ENCODE data around the gene NAP1L1.
"Not testable (repeated sequence)": the region's sequence is repeated elsewhere in the genome, so short reads cannot be mapped to it uniquely, and the experiment has no call there.

NAP1L1 gene

DNA sequence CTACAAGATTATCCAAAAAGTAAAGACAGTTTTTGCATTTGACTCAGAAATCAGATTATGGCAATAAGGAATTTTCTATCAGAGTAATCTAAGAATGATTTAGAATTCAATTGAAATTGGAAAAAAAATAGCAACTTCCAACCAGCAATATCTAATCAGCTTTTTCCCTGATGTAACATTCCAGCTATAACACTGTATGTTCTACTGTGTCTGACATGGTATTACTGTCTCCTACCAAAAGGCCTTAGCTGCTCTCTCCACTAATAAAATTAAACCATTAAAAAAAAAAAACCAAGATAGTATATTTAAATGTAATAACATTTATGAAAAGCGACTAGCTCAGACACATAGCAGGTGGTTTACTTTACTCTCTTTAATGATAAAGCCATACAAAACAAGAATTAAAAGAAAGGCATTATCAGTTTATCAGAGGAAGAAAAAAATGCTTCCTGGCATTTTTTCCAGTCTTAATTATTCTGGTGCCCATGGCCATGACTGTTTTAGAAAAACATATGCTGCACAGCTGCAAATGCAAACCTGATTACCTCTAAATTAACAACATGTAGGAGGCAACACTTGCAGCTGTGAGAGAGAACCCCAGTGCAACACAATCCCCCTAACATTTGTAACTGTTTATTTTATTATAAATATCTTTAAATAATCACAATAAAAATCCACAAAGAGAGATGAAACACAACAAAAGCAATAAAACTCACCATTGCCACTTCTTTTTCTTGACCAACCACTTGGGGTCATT lies 81.7 kb downstream of the NAP1L1 start:
- no peaks in the 10 kb centered on the region for H3K79me2 ChIP-seq (ENCODE audit: control insufficient read depth, insufficient read depth, low read length, unreplicated experiment)
- no peak overlapping the region for H3K4me3 ChIP-seq (ENCODE audit: low read depth, low read length)
- H2AFZ ChIP-seq (ENCODE audit: low read length, unreplicated experiment) = no peak overlapping the region
- peaks cover 18% of the 10 kb centered on the region for H3K4me1 ChIP-seq (ENCODE audit: control insufficient read depth, insufficient read depth, low read length, unreplicated experiment)
- H3K36me3 ChIP-seq (ENCODE audit: insufficient read depth, low read length) = no peaks in the 10 kb centered on the region
- H3K27ac ChIP-seq (ENCODE audit: low read depth, low read length) = no peak overlapping the region
- H3K27me3 ChIP-seq (ENCODE audit: insufficient read depth, low read length) = no peaks in the 10 kb centered on the region

DNA sequence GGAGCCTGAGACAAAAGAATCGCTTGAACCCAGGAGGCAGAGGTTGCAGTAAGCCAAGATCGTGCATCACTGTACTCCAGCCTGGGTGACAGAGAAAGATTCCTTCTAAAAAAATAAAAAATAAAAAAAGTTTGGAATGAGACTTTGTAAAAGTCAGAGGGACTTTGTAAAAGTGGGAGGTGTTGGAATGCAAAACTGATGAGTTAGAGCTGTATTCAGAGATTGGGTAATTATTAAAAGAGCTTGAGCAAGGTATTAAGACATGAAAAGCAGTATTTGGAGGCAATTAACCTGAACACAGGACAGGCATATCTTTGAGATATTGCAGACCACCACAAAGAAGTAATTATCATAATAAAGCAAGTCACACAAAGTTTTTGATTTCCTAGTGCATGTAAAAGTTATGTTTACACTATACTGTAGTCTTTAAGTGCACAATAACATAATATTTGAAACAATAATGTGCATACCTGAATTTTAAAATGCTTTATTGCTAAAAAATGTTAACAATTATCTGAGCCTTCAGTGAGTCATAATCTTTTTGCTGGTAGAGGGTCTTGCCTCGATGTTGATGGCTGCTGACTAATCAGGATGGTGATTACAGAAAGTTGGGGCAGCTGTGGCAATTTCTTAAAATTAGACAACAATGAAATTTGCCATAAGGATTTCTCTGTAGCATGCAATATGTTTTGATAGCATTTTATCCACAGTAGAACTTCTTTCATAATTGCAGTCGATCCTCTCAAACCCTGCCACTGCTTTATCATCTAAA lies 86.0 kb downstream of the NAP1L1 start:
- Histone ChIP-seq H3K79me2 (ENCODE audit: control insufficient read depth, insufficient read depth, low read length, unreplicated experiment) (no peaks in the 10 kb centered on the region), H3K4me1 (ENCODE audit: control insufficient read depth, insufficient read depth, low read length, unreplicated experiment) (peaks cover 29% of the 10 kb centered on the region), H3K4me3 (ENCODE audit: low read depth, low read length) (no peak overlapping the region), H3K27ac (ENCODE audit: low read depth, low read length) (peak overlapping the region; percentile 41; the same call in 1 of the 2 replicates), H3K27me3 (ENCODE audit: insufficient read depth, low read length) (no peaks in the 10 kb centered on the region), H3K36me3 (ENCODE audit: insufficient read depth, low read length) (no peaks in the 10 kb centered on the region), H2AFZ (ENCODE audit: low read length, unreplicated experiment) (no peak overlapping the region)

DNA sequence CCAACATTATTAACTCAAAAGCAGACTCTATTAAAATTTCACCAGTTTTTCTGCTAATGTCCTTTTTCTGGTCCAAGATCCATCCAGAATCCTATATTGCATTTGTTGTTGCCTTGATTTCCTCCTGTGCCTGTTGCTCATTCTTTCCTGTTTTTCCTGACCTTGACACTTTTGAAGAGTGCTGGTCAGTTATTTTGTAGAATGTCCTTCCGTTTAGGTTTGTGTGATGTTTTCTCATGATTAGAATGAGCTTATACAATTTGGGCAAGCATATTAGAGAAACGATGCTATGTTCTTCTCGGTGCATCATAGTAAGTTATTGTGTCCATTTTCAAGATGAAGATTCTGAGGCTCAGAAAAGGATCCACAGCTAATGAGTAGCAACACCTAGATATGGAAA lies 86.8 kb downstream of the NAP1L1 start:
- Histone ChIP-seq H3K36me3 (ENCODE audit: insufficient read depth, low read length) (no peaks in the 10 kb centered on the region), H2AFZ (ENCODE audit: low read length, unreplicated experiment) (no peak overlapping the region), H3K27ac (ENCODE audit: low read depth, low read length) (no peak overlapping the region), H3K4me1 (ENCODE audit: control insufficient read depth, insufficient read depth, low read length, unreplicated experiment) (peaks cover 29% of the 10 kb centered on the region), H3K4me3 (ENCODE audit: low read depth, low read length) (no peak overlapping the region), H3K27me3 (ENCODE audit: insufficient read depth, low read length) (no peaks in the 10 kb centered on the region), H3K79me2 (ENCODE audit: control insufficient read depth, insufficient read depth, low read length, unreplicated experiment) (no peaks in the 10 kb centered on the region)

DNA sequence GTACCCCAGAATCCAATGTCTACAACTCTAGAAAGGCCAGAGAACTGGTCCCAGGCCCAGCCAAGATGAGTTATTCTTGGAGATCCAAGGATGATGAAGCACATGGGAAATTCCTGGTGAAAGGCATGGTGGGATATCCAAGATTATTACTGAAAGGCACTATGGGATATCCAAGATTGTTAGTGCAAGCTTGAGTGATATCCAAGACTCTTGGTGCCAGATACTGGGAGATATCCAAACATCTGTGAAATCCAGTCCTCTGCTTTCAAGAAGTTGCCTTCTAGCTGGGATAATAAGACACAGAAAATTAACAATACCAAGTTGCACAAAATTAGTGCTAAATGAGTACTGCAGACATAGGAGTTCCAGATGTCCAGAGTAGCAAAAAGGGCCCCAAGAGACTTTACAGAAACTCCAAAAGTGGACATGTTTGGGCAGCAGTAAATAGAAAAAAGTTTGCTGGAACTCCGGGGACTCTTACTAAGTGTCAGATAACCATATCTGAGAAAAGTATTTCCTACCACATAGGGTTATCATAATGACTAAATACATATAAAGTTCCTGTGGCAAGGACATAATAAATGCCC lies 87.5 kb downstream of the NAP1L1 start:
- Histone ChIP-seq H3K27ac (ENCODE audit: low read depth, low read length) (no peak overlapping the region), H3K79me2 (ENCODE audit: control insufficient read depth, insufficient read depth, low read length, unreplicated experiment) (no peaks in the 10 kb centered on the region), H2AFZ (ENCODE audit: low read length, unreplicated experiment) (peak overlapping the region; percentile 78), H3K36me3 (ENCODE audit: insufficient read depth, low read length) (no peaks in the 10 kb centered on the region), H3K27me3 (ENCODE audit: insufficient read depth, low read length) (no peaks in the 10 kb centered on the region), H3K4me1 (ENCODE audit: control insufficient read depth, insufficient read depth, low read length, unreplicated experiment) (peaks cover 29% of the 10 kb centered on the region), H3K4me3 (ENCODE audit: low read depth, low read length) (no peak overlapping the region)

DNA sequence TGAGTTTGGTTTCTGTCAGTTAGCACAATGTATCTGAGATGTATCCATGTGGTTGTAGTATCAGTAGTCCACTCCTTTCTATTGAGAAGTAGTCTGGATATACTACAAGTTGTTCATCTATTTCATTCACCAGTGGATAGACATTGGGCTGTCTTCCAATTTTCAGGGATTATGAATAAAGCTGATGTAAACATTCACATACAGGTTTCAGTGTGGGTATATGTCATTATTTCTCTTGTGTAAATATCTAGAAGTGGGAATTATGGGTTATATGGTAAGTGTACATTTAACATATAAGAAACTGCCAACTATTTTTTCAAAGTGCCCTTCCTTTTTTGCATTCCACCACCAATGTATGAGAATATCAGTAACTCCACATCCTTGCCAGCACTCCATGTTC lies 88.8 kb downstream of the NAP1L1 start:
- H3K4me3 ChIP-seq (ENCODE audit: low read depth, low read length) = no peak overlapping the region
- no peaks in the 10 kb centered on the region for H3K79me2 ChIP-seq (ENCODE audit: control insufficient read depth, insufficient read depth, low read length, unreplicated experiment)
- peaks cover 29% of the 10 kb centered on the region for H3K4me1 ChIP-seq (ENCODE audit: control insufficient read depth, insufficient read depth, low read length, unreplicated experiment)
- no peaks in the 10 kb centered on the region for H3K27me3 ChIP-seq (ENCODE audit: insufficient read depth, low read length)
- no peak overlapping the region for H2AFZ ChIP-seq (ENCODE audit: low read length, unreplicated experiment)
- H3K27ac ChIP-seq (ENCODE audit: low read depth, low read length) = no peak overlapping the region
- no peaks in the 10 kb centered on the region for H3K36me3 ChIP-seq (ENCODE audit: insufficient read depth, low read length)

DNA sequence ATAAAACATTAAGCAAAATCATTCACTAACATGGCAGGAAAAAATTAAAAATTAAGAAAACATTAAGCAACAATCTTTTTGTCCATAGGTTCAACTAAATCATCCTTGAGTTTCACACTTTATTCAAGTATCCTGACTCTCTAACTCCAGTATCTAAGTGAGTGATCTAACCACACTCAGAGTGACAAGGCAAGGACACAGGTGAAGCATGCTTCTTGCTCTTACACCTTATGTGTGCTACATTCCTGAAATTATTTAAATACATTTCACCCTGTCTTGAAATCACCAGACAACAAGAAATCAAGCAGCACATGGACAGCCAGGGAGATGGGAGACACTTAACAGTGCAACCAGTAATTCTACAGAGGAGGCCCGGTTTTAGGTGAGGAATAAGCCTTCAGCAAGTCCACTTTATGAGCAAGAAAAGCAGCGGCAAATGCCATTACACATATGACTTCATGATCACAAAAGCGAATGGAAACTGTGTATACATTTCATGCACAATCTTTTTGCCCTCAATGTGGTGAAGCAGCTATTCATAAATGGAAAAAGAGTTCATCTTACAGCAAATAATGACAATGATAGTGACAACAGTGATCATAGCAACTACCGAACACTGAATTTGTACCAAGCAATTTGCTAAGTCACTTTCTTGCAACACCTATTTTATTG lies 90.3 kb downstream of the NAP1L1 start:
- Histone ChIP-seq H3K27ac (ENCODE audit: low read depth, low read length) (no peak overlapping the region), H2AFZ (ENCODE audit: low read length, unreplicated experiment) (no peak overlapping the region), H3K79me2 (ENCODE audit: control insufficient read depth, insufficient read depth, low read length, unreplicated experiment) (no peaks in the 10 kb centered on the region), H3K4me3 (ENCODE audit: low read depth, low read length) (no peak overlapping the region), H3K4me1 (ENCODE audit: control insufficient read depth, insufficient read depth, low read length, unreplicated experiment) (peaks cover 25% of the 10 kb centered on the region), H3K27me3 (ENCODE audit: insufficient read depth, low read length) (no peaks in the 10 kb centered on the region), H3K36me3 (ENCODE audit: insufficient read depth, low read length) (no peaks in the 10 kb centered on the region)

DNA sequence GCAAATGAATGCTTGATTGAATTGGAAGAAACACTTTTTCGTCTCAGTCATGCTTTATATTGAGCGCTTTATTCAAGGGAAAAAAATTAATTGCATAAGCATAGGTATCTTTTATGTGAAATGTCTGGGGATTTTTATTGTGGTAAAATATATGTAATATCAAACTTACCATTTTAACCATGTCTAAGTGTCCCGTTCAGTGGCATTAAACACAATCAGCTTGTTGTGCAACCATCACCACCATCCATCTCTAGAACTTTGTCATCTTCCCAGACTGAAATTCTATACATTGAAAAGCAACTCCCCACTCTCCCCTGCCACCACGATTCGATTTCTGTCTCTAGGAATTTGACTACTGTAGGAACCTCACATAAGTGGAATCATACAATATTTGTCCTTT lies 92.7 kb downstream of the NAP1L1 start:
- Histone ChIP-seq H3K36me3 (ENCODE audit: insufficient read depth, low read length) (no peaks in the 10 kb centered on the region), H3K79me2 (ENCODE audit: control insufficient read depth, insufficient read depth, low read length, unreplicated experiment) (no peaks in the 10 kb centered on the region), H3K27ac (ENCODE audit: low read depth, low read length) (no peak overlapping the region), H3K27me3 (ENCODE audit: insufficient read depth, low read length) (no peaks in the 10 kb centered on the region), H3K4me1 (ENCODE audit: control insufficient read depth, insufficient read depth, low read length, unreplicated experiment) (peaks cover under 1% of the 10 kb centered on the region), H2AFZ (ENCODE audit: low read length, unreplicated experiment) (no peak overlapping the region), H3K4me3 (ENCODE audit: low read depth, low read length) (no peak overlapping the region)

DNA sequence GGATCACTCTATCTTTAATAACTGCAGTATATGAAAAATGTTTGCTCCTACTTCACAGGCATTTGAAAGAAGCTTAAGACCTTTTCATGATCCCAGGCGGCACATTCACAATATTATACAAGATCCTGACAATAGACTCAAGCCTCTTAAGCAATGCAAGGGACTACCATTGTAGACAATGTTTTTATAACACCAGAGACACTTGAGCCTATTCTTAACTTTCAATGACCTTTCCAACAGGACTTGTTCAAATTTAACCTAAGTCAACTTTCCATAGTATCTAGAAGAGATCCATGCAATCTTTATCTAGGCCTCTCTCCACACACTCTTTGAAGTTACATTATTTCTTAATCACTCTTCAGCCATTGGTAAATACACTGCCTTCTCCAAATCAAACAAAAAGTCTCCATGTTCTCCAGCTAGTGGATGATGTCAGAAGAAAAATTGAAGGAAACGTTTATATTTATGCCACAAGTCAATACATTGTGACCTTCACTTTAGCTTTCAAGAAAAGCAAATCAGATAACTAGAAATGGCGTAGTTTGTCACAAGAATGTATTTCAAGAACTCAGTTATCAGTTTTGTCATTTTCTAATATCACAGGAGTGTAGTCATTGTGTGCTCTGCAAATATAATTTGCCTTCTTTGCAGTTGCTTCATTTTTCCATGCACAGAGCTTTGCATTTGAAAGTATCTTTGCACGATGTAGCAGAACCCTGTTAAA lies 94.1 kb downstream of the NAP1L1 start:
- Histone ChIP-seq H3K4me3 (ENCODE audit: low read depth, low read length) (no peak overlapping the region), H3K79me2 (ENCODE audit: control insufficient read depth, insufficient read depth, low read length, unreplicated experiment) (no peaks in the 10 kb centered on the region), H2AFZ (ENCODE audit: low read length, unreplicated experiment) (no peak overlapping the region), H3K27ac (ENCODE audit: low read depth, low read length) (no peak overlapping the region), H3K4me1 (ENCODE audit: control insufficient read depth, insufficient read depth, low read length, unreplicated experiment) (no peaks in the 10 kb centered on the region), H3K36me3 (ENCODE audit: insufficient read depth, low read length) (no peaks in the 10 kb centered on the region), H3K27me3 (ENCODE audit: insufficient read depth, low read length) (no peaks in the 10 kb centered on the region)

DNA sequence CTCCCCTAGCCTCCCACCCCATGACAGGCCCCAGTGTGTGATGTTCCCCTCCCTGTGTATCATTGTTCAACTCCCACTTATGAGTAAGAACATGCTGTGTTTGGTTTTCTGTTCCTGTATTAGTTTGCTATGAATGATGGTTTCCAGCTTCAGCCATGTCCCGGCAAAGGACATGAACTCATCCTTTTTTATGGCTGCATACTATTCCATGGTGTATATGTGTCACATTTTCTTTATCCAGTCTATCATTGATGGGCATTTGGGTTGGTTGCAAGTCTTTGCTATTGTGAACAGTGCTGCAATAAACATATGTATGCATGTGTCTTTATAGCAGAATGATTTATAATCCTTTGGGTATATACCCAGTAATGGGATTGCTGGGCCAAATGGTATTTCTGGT lies 96.8 kb downstream of the NAP1L1 start:
- H3K27ac ChIP-seq (ENCODE audit: low read depth, low read length); H3K4me3 ChIP-seq (ENCODE audit: low read depth, low read length); H3K79me2 ChIP-seq (ENCODE audit: control insufficient read depth, insufficient read depth, low read length, unreplicated experiment); H3K27me3 ChIP-seq (ENCODE audit: insufficient read depth, low read length); H2AFZ ChIP-seq (ENCODE audit: low read length, unreplicated experiment); H3K36me3 ChIP-seq (ENCODE audit: insufficient read depth, low read length): not testable (repeated sequence)
- H3K4me1 ChIP-seq (ENCODE audit: control insufficient read depth, insufficient read depth, low read length, unreplicated experiment) = peaks cover 10% of the 10 kb centered on the region
